ENCODE data around the gene AHCYL1.

The AHCYL1 gene

DNA sequence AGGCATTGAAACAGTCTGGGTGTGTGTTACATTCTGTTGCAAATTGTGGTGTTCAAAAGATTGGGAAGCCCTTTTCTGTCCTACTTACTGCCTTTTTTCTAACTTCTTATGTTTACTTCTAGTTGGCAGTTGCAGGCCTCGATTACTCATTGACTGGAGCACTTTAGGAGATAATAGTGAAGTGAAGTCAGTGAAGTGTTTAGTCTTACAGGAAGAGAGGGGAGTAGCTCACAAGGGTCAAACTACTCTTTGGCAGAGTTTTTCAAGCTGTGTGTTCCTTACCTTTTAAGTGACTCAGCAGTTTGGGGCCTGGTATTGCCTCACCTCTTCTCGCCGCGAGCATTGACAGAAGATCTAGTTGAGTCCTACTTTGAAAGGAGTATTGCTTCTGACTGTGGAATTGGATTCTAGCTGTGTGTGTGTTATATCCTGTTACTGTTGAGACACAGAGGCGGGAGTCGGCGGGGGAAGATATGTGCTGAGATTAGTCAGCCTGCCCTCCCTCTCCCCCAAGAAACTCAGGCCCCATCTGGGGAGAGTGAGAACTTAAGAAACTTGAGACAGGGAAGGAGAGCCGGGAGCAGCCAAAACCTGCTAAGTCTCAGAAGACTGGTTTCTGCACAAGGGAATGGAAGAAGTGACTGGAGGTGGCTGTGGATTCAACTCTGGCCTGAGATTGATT lies 19.3 kb downstream of the AHCYL1 start:
- peak; percentile 53 for DNase-seq (ENCODE audit: extremely low spot score)
- POLR2A ChIA-PET, result interaction anchor here (0.7 to 1.4 kb wide), 3 partner anchors 9 to 384 kb away, joined by 3 to 7 read pairs (median 5); partner anchors contain the start of gene AHCYL1
- TF ChIP-seq SP1 (IDR thresholded peaks at IDR 0.05) (no peak), ARNT (IDR thresholded peaks at IDR 0.05) (no peak), BHLHE40 (IDR thresholded peaks at IDR 0.05; ENCODE audit: borderline replicate concordance) (no peak), NFRKB (IDR thresholded peaks at IDR 0.05) (no peak), FOXA1 (IDR thresholded peaks at IDR 0.05) (no peak), CTBP1 (IDR thresholded peaks at IDR 0.05; ENCODE audit: borderline replicate concordance) (no peak), FOXM1 (IDR thresholded peaks at IDR 0.05; ENCODE audit: borderline replicate concordance) (no peak), L3MBTL2 (conservative IDR thresholded peaks at IDR 0.05) (no peak), ZNF384 (IDR thresholded peaks at IDR 0.05) (no peak), FOXK2 (IDR thresholded peaks at IDR 0.05) (no peak), ELF4 (IDR thresholded peaks at IDR 0.05) (no peak), TARDBP (IDR thresholded peaks at IDR 0.05) (no peak), LEF1 (IDR thresholded peaks at IDR 0.05; ENCODE audit: borderline replicate concordance) (no peak), HDGF (IDR thresholded peaks at IDR 0.05; ENCODE audit: borderline replicate concordance) (no peak), SUZ12 (IDR thresholded peaks at IDR 0.05) (no peak)
- TF ChIP-seq, protein P1, sequence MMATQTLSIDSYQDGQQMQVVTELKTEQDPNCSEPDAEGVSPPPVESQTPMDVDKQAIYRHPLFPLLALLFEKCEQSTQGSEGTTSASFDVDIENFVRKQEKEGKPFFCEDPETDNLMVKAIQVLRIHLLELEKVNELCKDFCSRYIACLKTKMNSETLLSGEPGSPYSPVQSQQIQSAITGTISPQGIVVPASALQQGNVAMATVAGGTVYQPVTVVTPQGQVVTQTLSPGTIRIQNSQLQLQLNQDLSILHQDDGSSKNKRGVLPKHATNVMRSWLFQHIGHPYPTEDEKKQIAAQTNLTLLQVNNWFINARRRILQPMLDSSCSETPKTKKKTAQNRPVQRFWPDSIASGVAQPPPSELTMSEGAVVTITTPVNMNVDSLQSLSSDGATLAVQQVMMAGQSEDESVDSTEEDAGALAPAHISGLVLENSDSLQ (IDR thresholded peaks at IDR 0.05), result no peak
- CTCF ChIA-PET, result interaction anchor here (0.7 to 1.2 kb wide), 4 partner anchors 20 to 757 kb away, joined by 3 to 6 read pairs (median 4); partner anchors contain the start of gene AHCYL1

DNA sequence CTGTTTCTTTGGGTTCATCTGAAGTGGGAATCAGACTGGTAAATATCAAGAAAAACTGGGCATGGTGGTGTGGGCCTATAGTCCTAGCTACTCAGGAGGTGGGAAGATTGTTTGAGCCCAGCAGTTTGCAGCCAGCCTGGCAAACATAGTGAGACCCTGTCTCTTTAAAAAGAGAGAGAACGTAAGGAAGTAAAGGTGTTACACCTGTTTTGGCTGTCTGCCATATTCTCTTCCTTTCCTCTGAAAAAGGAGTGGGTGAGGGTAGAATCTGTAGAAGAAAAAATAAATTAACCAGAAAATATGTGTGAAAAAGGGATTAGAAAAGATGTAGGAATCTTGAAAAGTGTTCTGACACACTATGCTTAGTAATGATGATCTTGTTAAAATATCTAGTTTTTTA lies 20.0 kb downstream of the AHCYL1 start:
- ChIA-PET CTCF (interaction anchor here (0.7 kb wide), 1 partner anchor 758 kb away, joined by 4 read pairs; no protein-coding TSS in a partner anchor), POLR2A (interaction anchor here (0.7 to 1.4 kb wide), 3 partner anchors 10 to 384 kb away, joined by 3 to 7 read pairs (median 5); partner anchors contain the start of gene AHCYL1)
- TF ChIP-seq ELF4 (IDR thresholded peaks at IDR 0.05) (no peak), FOXM1 (IDR thresholded peaks at IDR 0.05; ENCODE audit: borderline replicate concordance) (no peak), SP1 (IDR thresholded peaks at IDR 0.05) (no peak), TARDBP (IDR thresholded peaks at IDR 0.05) (no peak), FOXK2 (IDR thresholded peaks at IDR 0.05) (no peak), NFRKB (IDR thresholded peaks at IDR 0.05) (no peak), SUZ12 (IDR thresholded peaks at IDR 0.05) (no peak), L3MBTL2 (conservative IDR thresholded peaks at IDR 0.05) (no peak), HDGF (IDR thresholded peaks at IDR 0.05; ENCODE audit: borderline replicate concordance) (no peak), LEF1 (IDR thresholded peaks at IDR 0.05; ENCODE audit: borderline replicate concordance) (no peak), ZNF384 (IDR thresholded peaks at IDR 0.05) (no peak), BHLHE40 (IDR thresholded peaks at IDR 0.05; ENCODE audit: borderline replicate concordance) (no peak), ARNT (IDR thresholded peaks at IDR 0.05) (no peak), CTBP1 (IDR thresholded peaks at IDR 0.05; ENCODE audit: borderline replicate concordance) (no peak), FOXA1 (IDR thresholded peaks at IDR 0.05) (no peak)
- TF ChIP-seq, protein P1 (IDR thresholded peaks at IDR 0.05), result no peak
- DNase-seq (ENCODE audit: extremely low spot score), result no peak

DNA sequence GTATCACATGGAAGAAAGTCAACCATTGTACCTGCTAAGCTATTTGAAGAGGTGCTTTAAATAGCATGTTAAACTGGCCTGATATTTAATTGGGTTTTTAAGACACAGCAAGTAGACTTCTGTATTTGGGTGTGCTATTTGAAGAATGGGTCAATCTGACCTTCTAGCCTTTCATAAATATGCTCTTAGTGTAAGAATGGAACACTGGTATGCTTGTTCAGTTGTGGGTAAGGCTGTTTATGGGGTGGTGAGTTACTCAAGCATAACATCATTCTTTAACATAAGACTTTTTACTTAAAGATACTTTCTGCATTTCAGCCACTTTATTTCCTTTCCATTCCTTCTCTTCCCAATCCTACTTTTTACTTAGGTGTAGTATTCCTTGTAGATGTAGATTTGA lies 21.4 kb downstream of the AHCYL1 start:
- POLR2A ChIA-PET, result interaction anchor here (1.7 to 2.5 kb wide), 2 partner anchors 21 to 29 kb away, joined by 4 to 11 read pairs; partner anchors contain the start of genes AHCYL1 and STRIP1
- CTCF ChIA-PET, result interaction anchor here (0.6 to 2.3 kb wide), 2 partner anchors 23 to 516 kb away, joined by 3 to 12 read pairs; no protein-coding TSS in a partner anchor

DNA sequence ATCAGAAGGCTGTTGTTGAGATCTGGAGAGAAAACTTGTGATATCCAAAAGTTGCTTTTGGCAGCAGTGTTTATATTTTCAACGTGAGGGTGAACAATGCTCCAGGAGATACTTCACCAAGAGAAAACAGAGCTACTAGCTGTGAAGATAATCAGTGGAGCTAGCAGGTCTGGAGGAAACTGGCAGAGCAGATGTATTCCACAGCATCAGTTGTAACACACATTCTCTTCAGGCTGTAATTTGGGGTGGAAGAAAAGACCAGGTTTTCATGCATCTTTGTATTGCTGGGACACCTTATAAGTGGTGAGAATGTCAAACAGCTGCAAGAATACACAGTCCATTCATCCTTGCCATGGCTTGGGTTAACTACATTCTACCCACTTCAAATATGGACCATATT lies 22.0 kb downstream of the AHCYL1 start:
- DNase-seq (ENCODE audit: extremely low spot score), result no peak
- ChIA-PET CTCF (interaction anchor here (2.0 to 2.3 kb wide), 2 partner anchors 22 to 23 kb away, joined by 9 to 12 read pairs; partner anchors contain the start of gene AHCYL1), POLR2A (interaction anchor here (1.7 to 2.5 kb wide), 2 partner anchors 21 to 28 kb away, joined by 4 to 11 read pairs; partner anchors contain the start of genes AHCYL1 and STRIP1)
- no peak for TF ChIP-seq ARNT (IDR thresholded peaks at IDR 0.05)
- no peak for TF ChIP-seq ELF4 (IDR thresholded peaks at IDR 0.05)
- no peak for TF ChIP-seq CTBP1 (IDR thresholded peaks at IDR 0.05; ENCODE audit: borderline replicate concordance)
- no peak for TF ChIP-seq L3MBTL2 (conservative IDR thresholded peaks at IDR 0.05)
- no peak for TF ChIP-seq FOXA1 (IDR thresholded peaks at IDR 0.05)
- no peak for TF ChIP-seq TARDBP (IDR thresholded peaks at IDR 0.05)
- TF ChIP-seq SP1 (IDR thresholded peaks at IDR 0.05), result no peak
- TF ChIP-seq BHLHE40 (IDR thresholded peaks at IDR 0.05; ENCODE audit: borderline replicate concordance), result no peak
- TF ChIP-seq FOXK2 (IDR thresholded peaks at IDR 0.05), result no peak
- no peak for TF ChIP-seq HDGF (IDR thresholded peaks at IDR 0.05; ENCODE audit: borderline replicate concordance)
- TF ChIP-seq ZNF384 (IDR thresholded peaks at IDR 0.05), result no peak
- no peak for TF ChIP-seq SUZ12 (IDR thresholded peaks at IDR 0.05)

More for the DNA sequence above, 21.4 kb downstream of the AHCYL1 start:
- DNase-seq (ENCODE audit: extremely low spot score), result no peak
- TF ChIP-seq ZNF384 (IDR thresholded peaks at IDR 0.05) (no peak), ARNT (IDR thresholded peaks at IDR 0.05) (no peak), FOXM1 (IDR thresholded peaks at IDR 0.05; ENCODE audit: borderline replicate concordance) (no peak), HDGF (IDR thresholded peaks at IDR 0.05; ENCODE audit: borderline replicate concordance) (no peak), CTBP1 (IDR thresholded peaks at IDR 0.05; ENCODE audit: borderline replicate concordance) (no peak)
- TF ChIP-seq, protein P1 (IDR thresholded peaks at IDR 0.05), result no peak

DNA sequence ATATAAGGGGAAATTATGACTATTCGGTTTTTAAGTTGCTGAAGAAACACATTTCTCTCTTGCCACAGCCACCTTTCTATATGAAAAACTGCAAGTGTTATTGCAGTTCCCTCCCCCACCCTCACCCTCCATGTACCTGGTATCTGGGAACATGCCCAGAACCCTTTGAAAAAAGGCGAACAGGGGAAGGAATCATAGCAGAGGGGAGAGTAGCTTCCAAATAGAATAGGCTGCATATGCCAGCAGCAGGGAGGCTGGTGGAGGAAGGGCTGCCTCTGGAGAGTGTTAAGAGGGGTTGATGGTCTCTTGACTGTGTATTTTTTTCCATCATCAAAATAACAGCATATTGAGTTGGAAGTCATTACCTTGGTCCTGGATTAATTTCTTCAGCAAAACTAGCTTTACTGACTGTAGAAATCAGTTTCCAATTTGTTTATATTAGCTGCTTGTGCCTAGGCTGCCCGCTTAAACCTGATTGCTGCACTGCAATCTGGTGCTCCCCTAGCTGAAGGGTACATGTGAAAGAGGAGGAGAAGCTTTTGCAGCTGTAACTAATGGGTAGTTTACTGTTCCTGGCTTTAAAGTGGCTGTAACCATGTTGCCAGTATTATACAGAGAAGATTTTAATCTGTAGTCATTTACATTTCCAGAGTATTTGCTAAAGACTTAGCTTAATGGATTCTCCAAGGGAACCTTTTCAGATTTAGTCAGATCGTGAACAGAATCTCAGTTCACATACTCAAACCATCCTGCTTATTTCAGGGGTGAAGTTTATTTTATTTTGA lies 22.7 kb downstream of the AHCYL1 start:
- no peak for TF ChIP-seq NFRKB (IDR thresholded peaks at IDR 0.05)
- TF ChIP-seq, protein P1 (IDR thresholded peaks at IDR 0.05), result no peak
- TF ChIP-seq ZNF384 (IDR thresholded peaks at IDR 0.05), result no peak
- no peak for TF ChIP-seq L3MBTL2 (conservative IDR thresholded peaks at IDR 0.05)
- no peak for TF ChIP-seq LEF1 (IDR thresholded peaks at IDR 0.05; ENCODE audit: borderline replicate concordance)
- no peak for TF ChIP-seq ARNT (IDR thresholded peaks at IDR 0.05)
- TF ChIP-seq FOXM1 (IDR thresholded peaks at IDR 0.05; ENCODE audit: borderline replicate concordance), result no peak
- TF ChIP-seq SP1 (IDR thresholded peaks at IDR 0.05), result no peak
- TF ChIP-seq SUZ12 (IDR thresholded peaks at IDR 0.05), result no peak
- TF ChIP-seq CTBP1 (IDR thresholded peaks at IDR 0.05; ENCODE audit: borderline replicate concordance), result no peak
- TF ChIP-seq TARDBP (IDR thresholded peaks at IDR 0.05), result no peak
- TF ChIP-seq FOXK2 (IDR thresholded peaks at IDR 0.05), result no peak
- no peak for TF ChIP-seq ELF4 (IDR thresholded peaks at IDR 0.05)
- ChIA-PET POLR2A (interaction anchor here (2.5 kb wide), 1 partner anchor 22 kb away, joined by 11 read pairs; the partner anchor contains the start of gene AHCYL1), CTCF (interaction anchor here (0.7 to 2.3 kb wide), 4 partner anchors 21 to 769 kb away, joined by 3 to 12 read pairs (median 6); partner anchors contain the start of gene AHCYL1)
- no peak for DNase-seq (ENCODE audit: extremely low spot score)
